HT1080 (cell line): ENCODE measurements around the gene PLA2G4A. TPM values are rescaled to one million over a fixed set of nuclear protein-coding genes. Genes with fewer than 3 reads are reported as not detected.

Experiments
- DNase-seq: peaks from one replicate; pipeline ENCODE4 v3.0.0-alpha.2; 2015; ENCODE audit warnings: low read depth
- total RNA-seq: library from RNA; depleted of rRNA; stranded (reverse); fragments of >200 nt; shearing (Covaris generic); gene quantifications from 2 replicates; pipeline ENCODE4 v1.2.3, GENCODE V29; 2014; rRNA removed

Gene PLA2G4A
- total RNA-seq, 1 experiment from 2014 or later, result 0.34 TPM

GRCh38 chr1:187013582-187014200 is 184.9 kb downstream of the PLA2G4A start:
- no peak for DNase-seq

GRCh38 chr1:187018291-187018690 is 189.5 kb downstream of the PLA2G4A start:
- no peak for DNase-seq

GRCh38 chr1:187027253-187027652 is 198.5 kb downstream of the PLA2G4A start:
- DNase-seq, result peak; percentile 52

GRCh38 chr1:187032316-187032981 is 203.7 kb downstream of the PLA2G4A start:
- DNase-seq, result no peak

GRCh38 chr1:187032982-187033692 is 204.4 kb downstream of the PLA2G4A start:
- peak; percentile 46 for DNase-seq

GRCh38 chr1:187033693-187034390 is 205.1 kb downstream of the PLA2G4A start:
- no peak for DNase-seq

- no peak for DNase-seq
These were observed 205.8 kb downstream of the PLA2G4A start for GRCh38 chr1:187034501-187034900.

- DNase-seq, result no peak
These were observed 209.3 kb downstream of the PLA2G4A start for GRCh38 chr1:187037973-187038553.

Other genes starting within 250 kb of the PLA2G4A start
- gene PTGS2, start 148.5 kb upstream of the PLA2G4A start, total RNA-seq, result 0.69 and 4.0 TPM in 2 replicates